Colonic mucosa (tissue), 4 donors: ENCODE data around the gene DOCK10. TPM values are rescaled to one million over a fixed set of nuclear protein-coding genes. Genes with fewer than 3 reads are reported as not detected.
"Not testable (repeated sequence)": the region's sequence is repeated elsewhere in the genome, so short reads cannot be mapped to it uniquely, and the experiment has no call there.

ENCODE experiments used
- DNase-seq: peaks from one replicate; pipeline ENCODE4 v3.0.0-alpha.2; 2020
- H3K27ac ChIP-seq: fragments of 200-600 bp; one replicate; pipeline ENCODE4 v1.8.0; 2021
- H3K27me3 ChIP-seq: fragments of 200-600 bp; one replicate; pipeline ENCODE4 v1.8.0; 2021
- H3K36me3 ChIP-seq: fragments of 200-600 bp; one replicate; pipeline ENCODE4 v1.8.0; 2021
- H3K4me1 ChIP-seq: fragments of 200-600 bp; one replicate; pipeline ENCODE4 v1.8.0; 2021; ENCODE audit warnings: mild to moderate bottlenecking
- H3K4me3 ChIP-seq: fragments of 200-600 bp; one replicate; pipeline ENCODE4 v1.8.0; 2021
- H3K9ac ChIP-seq, 2 donors: one replicate each; pipeline ENCODE4 v1.7.0; 2013; ENCODE audit warnings: control low read depth in 2 of 2, low read depth in 2 of 2, low read length in 2 of 2
- H3K9me3 ChIP-seq: fragments of 200-600 bp; one replicate; pipeline ENCODE4 v1.8.0; 2021
- CTCF ChIP-seq: fragments of 200-600 bp; IDR thresholded peaks from one replicate; pipeline ENCODE4 v1.8.0; 2022; ENCODE audit warnings: antibody characterized with exemption, mild to moderate bottlenecking
- intact Hi-C: fragments of 100-400 bp; cut with DNase I; formaldehyde crosslinking; loops from one replicate; pipeline ENCODE4 v1.14.1; 2022
- total RNA-seq, 2 donors: library from RNA; stranded (reverse); fragmentation: NEBNext Ultra II Directional in 1 of 2; extraction: Animal tissue kit (Norgen Biotek cat#: 25700) in 1 of 2; gene quantifications; one replicate each; pipeline ENCODE4 v1.2.1, GENCODE V29; 2021
- donor health status: healthy.
- donor health status: DM: no; HTN: no; CAD: no.
- donor health status: DM: no; HTN: no; CAD: no.

Gene DOCK10
- total RNA-seq, 2 donors from 2014 or later, result 13.5 to 17.4 TPM

GRCh38 chr2:224919472-224920110 is 122.7 kb downstream of the DOCK10 start:
- Histone ChIP-seq H3K9ac (no peak overlapping the region), H3K27me3 (no peaks in the 10 kb centered on the region), H3K9me3 (no peaks in the 10 kb centered on the region), H3K36me3 (no peaks in the 10 kb centered on the region), H3K4me3 (no peak overlapping the region), H3K27ac (no peak overlapping the region), H3K4me1 (no peaks in the 10 kb centered on the region)
- no peak for DNase-seq
- intact Hi-C loops, result no loop called here
- TF ChIP-seq CTCF, result no peak

DNA sequence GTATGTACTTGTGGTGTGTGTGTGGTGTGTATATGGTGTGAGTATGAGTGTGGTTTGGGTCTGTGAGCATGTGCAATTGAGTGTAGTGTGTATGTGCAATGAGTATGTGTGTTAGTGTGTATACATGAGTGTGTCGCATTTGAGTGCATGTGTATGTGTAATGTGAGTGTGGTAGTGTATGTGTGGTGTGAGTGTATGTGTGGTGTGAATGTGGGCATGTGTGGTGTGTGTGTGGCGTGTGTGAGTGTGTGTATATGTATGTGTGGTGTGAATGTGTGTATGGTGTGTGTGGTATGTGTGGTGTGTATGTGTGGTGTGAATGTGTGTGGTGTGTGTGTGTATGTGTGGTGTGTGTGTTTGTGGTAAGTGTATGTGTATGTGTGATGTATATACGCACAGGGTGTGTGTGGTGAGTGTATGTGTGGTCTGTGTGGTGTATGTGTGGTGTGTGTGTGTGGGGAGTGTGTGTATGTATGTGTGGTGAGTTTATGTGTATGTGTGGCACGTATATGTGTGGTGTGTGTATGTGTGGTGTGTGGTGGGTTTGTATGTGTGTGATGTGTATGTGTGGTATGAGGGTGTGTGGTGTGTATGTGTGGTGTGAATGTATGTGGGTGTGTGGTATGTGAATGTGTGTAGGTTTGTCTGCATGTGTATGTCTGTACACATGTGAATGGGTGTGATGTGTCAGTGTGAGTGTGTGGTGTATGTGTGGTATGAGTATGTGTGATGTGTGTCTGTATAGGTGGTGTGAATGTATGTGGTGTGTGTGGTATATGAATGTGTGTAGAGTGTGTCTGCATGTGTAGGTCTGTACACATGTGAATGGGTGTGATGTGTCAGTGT is 123.4 kb downstream of the DOCK10 start:
- Histone ChIP-seq H3K9me3 (no peaks in the 10 kb centered on the region), H3K27me3 (no peaks in the 10 kb centered on the region), H3K9ac (no peak overlapping the region), H3K4me3 (no peak overlapping the region), H3K4me1 (no peaks in the 10 kb centered on the region), H3K36me3 (no peaks in the 10 kb centered on the region), H3K27ac (no peak overlapping the region)
- TF ChIP-seq CTCF, result no peak
- no peak for DNase-seq
- intact Hi-C loops, result no loop called here

GRCh38 chr2:224917246-224917645 is 125.0 kb downstream of the DOCK10 start:
- intact Hi-C loops, DNase-seq: not testable (repeated sequence)

GRCh38 chr2:224915136-224915535 is 127.1 kb downstream of the DOCK10 start:
- intact Hi-C loops, result no loop called here

More at GRCh38 chr2:224917246-224917645, 125.0 kb downstream of the DOCK10 start:
- not testable (repeated sequence) for H3K27ac ChIP-seq, H3K36me3 ChIP-seq, H3K9me3 ChIP-seq, H3K4me1 ChIP-seq, H3K27me3 ChIP-seq, H3K9ac ChIP-seq, H3K4me3 ChIP-seq

DNA sequence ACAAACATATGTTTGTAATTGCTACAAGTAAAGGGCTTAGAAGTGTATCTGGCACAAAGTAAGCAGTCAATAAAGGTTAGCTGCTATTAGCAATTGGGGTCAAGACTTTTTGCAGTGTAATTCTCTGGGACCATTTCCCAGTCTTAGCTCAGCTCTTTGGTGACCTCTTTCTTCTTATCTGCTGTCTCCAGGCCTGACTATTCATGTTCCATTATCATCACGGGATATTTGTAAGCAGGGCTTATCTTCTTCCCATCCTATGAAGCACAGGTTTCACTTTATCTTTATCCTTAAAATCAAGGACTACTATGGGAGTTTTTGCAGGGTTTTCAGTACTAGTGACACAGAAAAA is 131.7 kb downstream of the DOCK10 start:
- no peaks in the 10 kb centered on the region for H3K36me3 ChIP-seq
- H3K4me1 ChIP-seq, result no peaks in the 10 kb centered on the region
- no peaks in the 10 kb centered on the region for H3K27me3 ChIP-seq
- H3K9ac ChIP-seq, result no peak overlapping the region
- intact Hi-C loops, result no loop called here
- H3K9me3 ChIP-seq, result no peaks in the 10 kb centered on the region
- no peak for DNase-seq
- TF ChIP-seq CTCF, result no peak
- no peak overlapping the region for H3K27ac ChIP-seq
- no peak overlapping the region for H3K4me3 ChIP-seq

More at GRCh38 chr2:224915136-224915535, 127.1 kb downstream of the DOCK10 start:
- H3K4me3 ChIP-seq, result no peak overlapping the region
- no peaks in the 10 kb centered on the region for H3K36me3 ChIP-seq
- no peak for TF ChIP-seq CTCF
- no peaks in the 10 kb centered on the region for H3K4me1 ChIP-seq
- H3K27me3 ChIP-seq, result no peaks in the 10 kb centered on the region
- no peaks in the 10 kb centered on the region for H3K9me3 ChIP-seq
- H3K9ac ChIP-seq, result no peak overlapping the region
- DNase-seq, result no peak
- no peak overlapping the region for H3K27ac ChIP-seq
